H54 (cell line): ENCODE results near the gene CBFA2T3.

ENCODE experiments used
- DNase-seq: peaks from one replicate; pipeline ENCODE4 v3.0.0; 2011; ENCODE audit warnings: low spot score, mixed read lengths; ENCODE audit not compliant: insufficient read length
- FAIRE-seq: peaks from 3 replicates; lab custom pipeline; 2011; peaks lifted over from hg19 to GRCh38; lab: Jason Lieb, UNC
- POLR2A ChIP-seq: IDR thresholded peaks from 2 replicates; pipeline ENCODE4 v1.6.1; 2011; ENCODE audit warnings: low read depth, mild to moderate bottlenecking, low read length

The CBFA2T3 gene

GRCh38 chr16:88871730-88872416, 105.1 kb downstream of the CBFA2T3 start:
- DNase-seq, result no peak
- no peak for TF ChIP-seq POLR2A
- FAIRE-seq, result no peak

DNA sequence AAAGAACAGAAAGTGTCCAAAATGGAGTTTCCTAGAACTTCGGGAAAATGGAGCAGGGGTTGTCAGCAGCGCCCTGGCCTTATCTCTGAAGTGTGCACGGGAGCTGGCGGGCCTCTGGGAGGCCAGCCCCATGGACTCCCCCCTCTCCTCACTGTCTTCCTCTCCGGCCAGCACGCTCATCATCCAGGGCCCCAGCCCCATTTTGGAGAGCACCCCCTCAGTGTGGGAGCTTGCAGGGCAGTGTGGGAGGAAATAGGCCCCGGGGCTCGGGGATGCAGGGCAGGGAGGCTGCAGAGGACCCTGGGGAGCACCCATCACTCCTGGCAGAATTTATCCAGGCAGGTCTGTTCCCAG, 105.7 kb downstream of the CBFA2T3 start:
- no peak for DNase-seq
- no peak for FAIRE-seq
- TF ChIP-seq POLR2A, result no peak

GRCh38 chr16:88870608-88871348, 106.2 kb downstream of the CBFA2T3 start:
- DNase-seq, result no peak
- TF ChIP-seq POLR2A, result no peak
- no peak for FAIRE-seq

DNA sequence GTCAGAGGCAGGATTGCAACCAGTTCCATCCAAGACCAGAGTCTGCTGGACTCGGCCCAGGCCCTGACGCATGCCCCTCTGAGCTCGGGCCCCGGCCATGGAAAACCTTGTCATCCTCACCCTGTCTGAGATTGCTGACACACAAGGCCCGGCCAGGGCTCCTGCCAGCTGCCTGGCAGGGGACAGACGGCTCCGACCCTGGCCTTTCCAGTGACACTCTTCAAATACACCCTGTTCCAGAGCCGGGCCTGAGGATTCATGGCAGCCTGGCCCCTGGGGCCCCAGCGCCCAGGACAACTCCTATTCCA, 107.4 kb downstream of the CBFA2T3 start:
- DNase-seq, result no peak
- TF ChIP-seq POLR2A, result no peak
- FAIRE-seq, result no peak

DNA sequence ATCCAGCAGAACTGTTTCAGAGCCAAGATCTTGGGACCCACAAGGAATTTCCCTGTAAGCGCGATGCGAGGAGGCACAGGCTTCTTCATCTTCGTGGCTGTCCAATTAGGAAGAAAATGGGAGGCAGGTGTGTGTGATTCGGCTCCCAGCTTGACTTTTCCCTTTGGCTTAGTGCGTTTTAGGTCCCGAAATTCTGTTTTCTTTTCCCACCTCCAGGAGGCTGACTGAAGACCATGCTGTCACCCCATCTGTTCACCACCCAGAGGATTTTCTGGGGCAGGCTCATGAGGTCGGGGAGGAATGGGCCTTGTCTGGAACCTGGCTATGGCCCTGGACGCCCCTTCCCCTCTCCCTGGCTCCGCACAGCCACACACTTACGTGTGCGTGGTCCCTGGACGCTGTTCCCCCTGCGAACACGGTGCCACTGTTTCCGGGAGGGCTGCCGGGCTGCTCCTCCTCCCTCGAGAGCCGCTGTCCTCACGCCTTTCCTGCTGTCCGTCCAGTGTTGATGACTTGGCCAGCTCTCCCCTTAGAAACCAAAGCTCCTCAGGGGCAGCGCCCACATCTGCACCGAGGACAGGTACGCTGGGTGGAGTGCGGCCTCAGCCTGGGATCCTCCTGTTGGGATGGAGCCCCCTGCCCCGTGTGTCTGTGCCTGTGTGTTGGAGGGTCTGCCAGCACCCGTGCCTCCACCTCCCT, 107.9 kb downstream of the CBFA2T3 start:
- TF ChIP-seq POLR2A, result no peak
- no peak for FAIRE-seq

GRCh38 chr16:88867581-88868246, 109.3 kb downstream of the CBFA2T3 start:
- DNase-seq, result no peak
- TF ChIP-seq POLR2A, result no peak
- no peak for FAIRE-seq

More for the DNA sequence above, 107.9 kb downstream of the CBFA2T3 start:
- no peak for DNase-seq

- DNase-seq (no peak), FAIRE-seq (no peak)
- no peak for TF ChIP-seq POLR2A
Measured at GRCh38 chr16:88866151-88866920, 110.7 kb downstream of the CBFA2T3 start, which contains the start of gene PABPN1L. Gene PABPN1L (minus strand): TSS chr16:88866660. CDS start chr16:88866606, 54 bp downstream.

DNA sequence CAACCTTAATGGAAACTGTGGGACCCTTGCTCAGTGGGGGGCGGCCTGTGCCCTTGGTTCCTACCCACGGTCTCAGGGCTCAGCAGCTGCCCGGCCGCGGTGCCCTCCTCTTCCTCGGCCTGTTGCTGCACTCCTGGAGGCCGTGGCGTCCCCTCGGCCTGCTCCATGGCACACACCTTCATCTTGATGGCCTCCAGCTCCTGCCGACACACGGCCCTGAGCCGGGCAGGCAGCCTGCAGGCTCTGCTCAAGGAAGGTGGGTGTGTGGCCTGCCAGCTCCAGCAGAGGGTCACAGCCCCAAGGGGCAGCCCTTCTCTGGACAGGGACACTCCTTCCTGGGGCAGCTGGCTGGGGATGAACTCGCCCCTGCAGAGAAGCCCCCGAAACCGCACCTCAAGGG, 111.3 kb downstream of the CBFA2T3 start:
- FAIRE-seq (no peak), DNase-seq (no peak)
- TF ChIP-seq POLR2A, result no peak

GRCh38 chr16:88865310-88865709, 111.7 kb downstream of the CBFA2T3 start:
- no peak for FAIRE-seq
- no peak for TF ChIP-seq POLR2A
- no peak for DNase-seq

DNA sequence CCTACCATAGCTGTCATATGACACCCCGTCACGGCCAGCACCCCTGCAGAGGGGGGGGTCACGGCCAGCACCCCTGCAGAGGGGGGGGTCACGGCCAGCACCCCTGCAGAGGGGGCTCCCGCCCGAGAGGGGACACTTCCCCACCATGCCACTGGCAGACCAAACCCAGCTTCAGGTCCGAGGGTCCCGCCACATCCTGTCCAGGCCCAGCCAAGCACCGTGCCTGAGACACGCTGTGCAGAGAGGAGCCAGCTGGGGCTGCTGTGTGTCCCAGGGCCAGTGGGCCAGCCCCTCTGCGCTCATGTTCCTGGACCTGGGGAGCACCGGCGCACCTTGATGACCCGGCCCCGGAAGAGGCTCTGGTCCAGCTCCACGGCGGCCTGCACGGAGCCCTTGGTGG, 112.5 kb downstream of the CBFA2T3 start:
- FAIRE-seq (no peak), DNase-seq (no peak)
- no peak for TF ChIP-seq POLR2A

- no peak for DNase-seq
- FAIRE-seq, result no peak
- no peak for TF ChIP-seq POLR2A
Measured at GRCh38 chr16:88864099-88864498, 112.9 kb downstream of the CBFA2T3 start.

GRCh38 chr16:88863426-88863825, 113.6 kb downstream of the CBFA2T3 start:
- no peak for TF ChIP-seq POLR2A
- DNase-seq (no peak), FAIRE-seq (no peak)

GRCh38 chr16:88862968-88863367, 114.0 kb downstream of the CBFA2T3 start:
- DNase-seq (no peak), FAIRE-seq (no peak)
- TF ChIP-seq POLR2A, result no peak

- TF ChIP-seq POLR2A, result no peak
- no peak for FAIRE-seq
- no peak for DNase-seq
Measured at GRCh38 chr16:88861359-88861758, 115.6 kb downstream of the CBFA2T3 start.
